GM10266 (cell line): ENCODE data around the gene HARS1.

Experiments used
- DNase-seq: peaks from one replicate; pipeline ENCODE4 v3.0.0; 2012; ENCODE audit errors: extremely low spot score
- CTCF ChIP-seq: IDR thresholded peaks from 2 replicates; pipeline ENCODE4 v1.5.1; 2012; ENCODE audit warnings: mild to moderate bottlenecking, low read depth; ENCODE audit not compliant: control insufficient read depth, insufficient read depth; ENCODE audit errors: missing control alignments

HARS1 gene

GRCh38 chr5:140694276-140694675 is 3.1 kb upstream of the HARS1 start:
- DNase-seq, result no peak
- TF ChIP-seq CTCF, result no peak

GRCh38 chr5:140690376-140690932 is 716 bp downstream of the HARS1 start:
- no peak for TF ChIP-seq CTCF
- DNase-seq, result peak; percentile 8

- no peak for TF ChIP-seq CTCF
- DNase-seq, result no peak
Measured at GRCh38 chr5:140678993-140679392, 12.2 kb downstream of the HARS1 start.

- peak; percentile 33 for DNase-seq
- TF ChIP-seq CTCF, result no peak
Measured at GRCh38 chr5:140677947-140678346, 13.2 kb downstream of the HARS1 start.

GRCh38 chr5:140674629-140675028 is 16.5 kb downstream of the HARS1 start:
- no peak for DNase-seq
- TF ChIP-seq CTCF, result no peak

GRCh38 chr5:140674211-140674610 is 17.0 kb downstream of the HARS1 start:
- DNase-seq, result peak; percentile 29
- no peak for TF ChIP-seq CTCF

GRCh38 chr5:140673187-140673976 is 17.8 kb downstream of the HARS1 start, which contains the start of gene DND1:
Gene DND1, minus strand, starts transcription at chr5:140673576. Its CDS starts 34 bp downstream, at chr5:140673542.
- DNase-seq, result peak; percentile 38
- no peak for TF ChIP-seq CTCF
